GM12872 (cell line): ENCODE measurements around the gene HSPBP1.

ENCODE experiments used
- TF ChIP-seq, protein P1 (sequence below): IDR thresholded peaks from 3 replicates; pipeline ENCODE4 v1.5.1; 2011; ENCODE audit warnings: low read depth, mild to moderate bottlenecking, low read length, moderate library complexity; ENCODE audit not compliant: insufficient read depth

HSPBP1 gene

DNA sequence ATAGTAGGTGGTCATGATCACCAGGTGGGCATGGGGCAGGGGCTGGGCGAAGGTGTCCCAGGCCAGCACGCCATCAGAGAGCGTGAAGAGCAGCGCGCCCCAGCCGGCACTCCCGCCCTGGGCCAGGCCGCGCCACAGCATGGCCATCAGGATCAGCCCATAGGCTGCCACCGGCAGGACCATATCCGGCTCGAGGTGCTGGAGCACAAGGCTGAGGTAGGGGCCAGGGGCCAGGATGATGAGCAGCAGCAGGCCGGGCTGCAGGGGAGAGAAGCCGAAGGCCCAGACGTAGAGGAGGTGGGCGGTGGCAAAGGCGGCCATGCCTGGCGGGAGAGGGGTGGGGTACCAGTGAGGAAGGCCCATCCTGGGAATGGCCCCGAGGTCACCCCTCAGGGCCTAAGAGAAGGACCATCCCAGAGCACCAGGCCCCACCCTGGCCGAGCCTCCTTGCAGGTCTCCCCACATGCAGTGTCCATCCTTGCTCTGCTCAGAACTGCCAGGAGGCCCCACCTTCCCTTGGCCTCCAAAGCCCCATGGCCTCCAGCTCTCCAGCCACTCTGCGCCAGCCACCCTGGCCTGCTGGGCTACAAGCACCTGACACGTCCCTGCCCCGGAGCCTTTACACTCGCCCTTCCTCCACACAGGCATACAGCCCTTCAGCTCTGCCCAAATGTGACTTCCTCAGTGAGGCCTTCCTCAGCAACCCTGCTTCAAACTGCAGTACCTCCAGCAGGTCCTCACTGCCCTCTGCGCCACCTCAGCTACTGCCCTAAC, 52.5 kb downstream of the HSPBP1 start:
- TF ChIP-seq, protein P1, sequence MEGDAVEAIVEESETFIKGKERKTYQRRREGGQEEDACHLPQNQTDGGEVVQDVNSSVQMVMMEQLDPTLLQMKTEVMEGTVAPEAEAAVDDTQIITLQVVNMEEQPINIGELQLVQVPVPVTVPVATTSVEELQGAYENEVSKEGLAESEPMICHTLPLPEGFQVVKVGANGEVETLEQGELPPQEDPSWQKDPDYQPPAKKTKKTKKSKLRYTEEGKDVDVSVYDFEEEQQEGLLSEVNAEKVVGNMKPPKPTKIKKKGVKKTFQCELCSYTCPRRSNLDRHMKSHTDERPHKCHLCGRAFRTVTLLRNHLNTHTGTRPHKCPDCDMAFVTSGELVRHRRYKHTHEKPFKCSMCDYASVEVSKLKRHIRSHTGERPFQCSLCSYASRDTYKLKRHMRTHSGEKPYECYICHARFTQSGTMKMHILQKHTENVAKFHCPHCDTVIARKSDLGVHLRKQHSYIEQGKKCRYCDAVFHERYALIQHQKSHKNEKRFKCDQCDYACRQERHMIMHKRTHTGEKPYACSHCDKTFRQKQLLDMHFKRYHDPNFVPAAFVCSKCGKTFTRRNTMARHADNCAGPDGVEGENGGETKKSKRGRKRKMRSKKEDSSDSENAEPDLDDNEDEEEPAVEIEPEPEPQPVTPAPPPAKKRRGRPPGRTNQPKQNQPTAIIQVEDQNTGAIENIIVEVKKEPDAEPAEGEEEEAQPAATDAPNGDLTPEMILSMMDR = no peak

DNA sequence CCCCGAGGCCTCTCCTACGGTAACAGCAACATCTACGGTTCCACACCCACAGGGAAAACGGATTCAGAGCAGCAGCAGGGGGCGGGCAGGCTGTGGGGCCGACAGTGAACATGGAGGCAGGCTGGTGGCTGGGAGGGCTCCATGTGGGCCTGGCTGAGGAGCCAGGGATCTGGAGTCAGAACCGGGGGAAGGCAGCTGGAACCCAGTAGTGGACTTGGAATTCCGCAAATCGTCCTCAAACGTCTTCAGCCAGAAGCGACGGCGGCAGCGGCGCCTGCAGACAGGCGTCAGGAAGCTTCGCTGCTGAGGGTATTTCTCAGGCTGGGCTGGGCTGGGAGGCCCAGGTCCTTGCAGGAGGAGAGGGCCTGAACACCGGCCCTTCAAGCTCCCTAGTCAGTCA, 53.1 kb downstream of the HSPBP1 start:
- TF ChIP-seq, protein P1 = no peak

DNA sequence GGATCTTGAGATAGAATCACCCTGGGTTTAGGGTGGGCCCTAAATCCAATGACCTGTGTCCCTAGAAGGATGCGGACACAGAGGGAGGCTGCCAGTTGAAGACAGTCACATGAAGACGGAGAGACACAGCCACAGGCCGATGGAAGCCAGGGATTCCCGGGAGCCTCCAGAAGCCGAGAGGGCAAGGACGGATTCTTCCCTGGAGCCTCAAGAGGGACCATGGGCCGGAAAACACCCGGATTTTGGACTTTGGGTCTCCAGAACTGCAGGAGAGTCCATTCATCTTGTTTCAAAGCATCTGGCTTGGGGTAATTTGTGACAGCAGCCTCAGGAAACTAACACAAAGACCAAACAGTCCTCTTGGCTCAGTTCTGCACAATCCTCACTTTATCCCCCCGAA, 53.6 kb downstream of the HSPBP1 start:
- TF ChIP-seq, protein P1 = no peak

DNA sequence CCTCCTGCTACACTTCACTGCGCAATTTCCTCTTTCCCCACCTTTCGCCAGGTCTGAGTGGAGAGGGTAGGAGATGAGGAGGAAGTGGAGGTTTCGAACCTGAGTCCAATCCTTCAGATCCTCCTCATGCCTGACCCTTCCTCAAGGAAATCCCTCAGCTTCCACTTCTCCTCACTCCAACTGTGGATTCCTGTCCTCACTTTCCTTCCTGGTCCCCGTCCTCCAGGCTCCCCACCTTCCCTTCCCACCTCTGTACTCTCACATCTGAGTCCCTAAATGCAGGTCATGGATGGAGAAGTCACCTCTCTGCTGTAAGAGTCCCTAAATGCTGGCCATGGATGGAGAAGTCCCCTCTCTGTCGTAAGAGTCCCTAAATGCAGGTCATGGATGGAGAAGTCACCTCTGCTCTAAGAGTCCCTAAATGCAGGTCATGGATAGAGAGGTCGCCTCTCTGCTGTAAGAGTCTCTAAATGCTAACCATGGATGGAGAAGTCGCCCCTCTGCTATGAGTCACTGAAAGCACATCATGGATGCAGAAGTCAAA, 54.4 kb downstream of the HSPBP1 start:
- TF ChIP-seq, protein P1 = no peak

DNA sequence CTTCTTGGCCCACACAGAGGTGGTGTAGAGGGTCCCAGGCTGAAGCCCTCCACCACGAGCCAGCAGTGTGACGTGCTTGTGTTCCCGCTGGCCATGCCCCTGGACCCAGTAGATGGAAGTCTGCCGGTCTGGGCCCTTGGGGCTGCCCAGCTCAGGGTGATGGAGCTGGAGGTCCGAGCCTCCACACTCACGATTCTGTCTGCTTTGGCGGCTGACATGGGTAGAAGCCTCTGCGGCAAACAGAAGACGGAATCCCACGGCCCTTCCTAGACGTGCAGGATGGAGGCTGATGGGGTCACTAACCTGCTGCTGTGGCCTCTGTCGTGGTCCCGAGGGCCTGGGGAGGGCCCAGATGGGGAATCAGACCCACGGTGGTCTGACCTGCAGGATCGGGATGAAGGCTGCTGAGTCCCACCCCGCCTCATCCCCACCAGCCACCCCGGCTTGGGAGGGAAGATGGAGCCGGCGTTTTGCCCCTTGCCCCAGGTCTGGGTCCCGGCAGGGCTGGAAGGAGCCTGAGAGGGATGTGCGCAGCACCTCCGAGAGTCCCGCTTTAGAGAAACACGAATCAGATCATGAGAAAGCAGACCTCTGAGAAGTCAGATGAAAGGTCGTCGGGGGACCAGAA, 55.8 kb downstream of the HSPBP1 start:
- TF ChIP-seq, protein P1 = no peak

DNA sequence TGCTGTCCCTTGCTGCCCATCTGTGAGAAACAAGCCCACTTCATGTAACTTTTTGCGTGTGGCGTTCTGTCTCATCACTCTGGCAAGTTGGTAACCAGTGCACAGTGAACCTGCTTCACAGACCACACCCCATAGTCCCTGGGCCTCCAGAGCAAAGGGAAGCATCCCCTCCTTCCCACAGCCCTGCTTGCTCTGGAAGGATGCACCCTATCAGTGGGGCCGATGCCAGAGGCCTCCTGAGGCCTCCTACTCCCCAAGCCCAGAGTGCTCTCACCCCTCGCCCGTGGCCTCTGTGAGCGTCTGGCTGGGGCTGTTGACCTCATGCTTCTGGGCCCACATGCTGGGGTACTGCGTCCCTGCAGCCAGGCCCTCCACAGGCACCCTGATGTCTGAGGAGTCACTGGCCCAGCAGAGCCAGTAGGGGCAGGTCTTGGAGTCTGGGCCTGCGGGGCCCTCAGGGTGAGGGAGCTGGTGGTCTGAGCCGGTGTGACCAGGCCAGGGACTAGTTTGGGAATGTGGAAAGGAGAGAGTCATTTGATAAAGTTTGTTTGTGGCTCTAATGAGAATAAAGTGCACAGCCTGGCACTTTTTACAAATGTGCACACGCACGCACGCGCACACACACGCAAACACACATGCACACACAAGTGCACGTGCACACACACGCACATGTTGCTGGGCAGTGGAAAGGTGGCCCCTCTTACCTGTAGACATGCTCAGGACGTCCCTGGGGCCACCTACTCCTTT, 56.4 kb downstream of the HSPBP1 start:
- TF ChIP-seq, protein P1 = no peak

DNA sequence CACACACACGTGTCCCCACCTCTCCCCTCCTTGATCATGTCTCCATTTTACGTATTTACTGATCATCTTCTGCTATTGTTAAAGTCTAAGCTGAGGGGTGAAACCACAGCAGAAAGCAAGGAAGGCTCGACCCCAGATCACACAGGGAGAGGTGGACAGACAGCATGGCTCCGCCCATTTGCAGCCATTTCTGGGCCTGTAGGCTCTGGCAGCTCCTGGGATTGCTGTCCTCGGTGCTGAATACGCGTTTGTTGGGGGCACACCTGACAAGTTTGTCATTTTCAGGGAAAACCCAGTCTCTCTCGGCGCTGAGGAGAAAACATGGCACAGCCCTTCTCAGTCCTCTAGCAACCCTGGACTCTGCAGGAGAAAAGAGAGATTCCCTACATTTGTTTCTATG, 59.4 kb downstream of the HSPBP1 start:
- TF ChIP-seq, protein P1 = no peak
